ENCODE results near the gene AKAP11.

AKAP11 gene

GRCh38 chr13:42355491-42356183 lies 83.7 kb downstream of the AKAP11 start:
- no peak overlapping the region for H3K4me3 ChIP-seq (replicated peaks; ENCODE audit: low read depth, low read length)
- no peak for DNase-seq (ENCODE audit: low read depth)
- no peak for TF ChIP-seq CTCF (IDR thresholded peaks at IDR 0.05; ENCODE audit: low read length, missing control alignments)

- DNase-seq (ENCODE audit: low read depth), result no peak
- H3K4me3 ChIP-seq (replicated peaks; ENCODE audit: low read depth, low read length), result no peak overlapping the region
- no peak for TF ChIP-seq CTCF (IDR thresholded peaks at IDR 0.05; ENCODE audit: low read length, missing control alignments)
Observed at GRCh38 chr13:42356184-42356575, 84.2 kb downstream of the AKAP11 start.

- TF ChIP-seq CTCF (IDR thresholded peaks at IDR 0.05; ENCODE audit: low read length, missing control alignments), result no peak
- H3K4me3 ChIP-seq (replicated peaks; ENCODE audit: low read depth, low read length), result no peak overlapping the region
- no peak for DNase-seq (ENCODE audit: low read depth)
Observed at GRCh38 chr13:42360046-42360574, 88.2 kb downstream of the AKAP11 start.

- no peak for TF ChIP-seq CTCF (IDR thresholded peaks at IDR 0.05; ENCODE audit: low read length, missing control alignments)
- DNase-seq (ENCODE audit: low read depth), result no peak
- H3K4me3 ChIP-seq (replicated peaks; ENCODE audit: low read depth, low read length), result no peak overlapping the region
Observed at GRCh38 chr13:42361701-42362100, 89.7 kb downstream of the AKAP11 start.

GRCh38 chr13:42363941-42364612 lies 92.1 kb downstream of the AKAP11 start:
- TF ChIP-seq CTCF (IDR thresholded peaks at IDR 0.05; ENCODE audit: low read length, missing control alignments), result no peak
- no peak overlapping the region for H3K4me3 ChIP-seq (replicated peaks; ENCODE audit: low read depth, low read length)
- peak; percentile 40 for DNase-seq (ENCODE audit: low read depth)

- no peak overlapping the region for H3K4me3 ChIP-seq (replicated peaks; ENCODE audit: low read depth, low read length)
- TF ChIP-seq CTCF (IDR thresholded peaks at IDR 0.05; ENCODE audit: low read length, missing control alignments), result no peak
- DNase-seq (ENCODE audit: low read depth), result peak; percentile 6
Observed at GRCh38 chr13:42364613-42365000, 92.7 kb downstream of the AKAP11 start.
